CD14-positive monocyte (primary cell): ENCODE results near the gene NIPAL3. TPM values are rescaled to one million over a fixed set of nuclear protein-coding genes. Genes with fewer than 3 reads are reported as not detected.

Experiments
- DNase-seq, 3 donors: peaks; one replicate each; pipeline ENCODE4 v3.0.0-alpha.2; 2011 to 2022
- H2AFZ ChIP-seq: 2 replicates; pipeline ENCODE4 v1.6.0; 2012; ENCODE audit warnings: mild to moderate bottlenecking, low read depth, low read length, inconsistent platforms; ENCODE audit not compliant: insufficient read depth, poor library complexity, severe bottlenecking
- H3K27ac ChIP-seq, 2 donors: 1 replicate in 1 of 2; 2 replicates in 1 of 2; pipeline ENCODE4 v1.5.1; 2012 to 2013; ENCODE audit warnings: low read length in 2 of 2, control low read depth in 1 of 2, inconsistent platforms in 1 of 2, low read depth in 1 of 2, mild to moderate bottlenecking in 1 of 2
- H3K27me3 ChIP-seq, 2 donors: one replicate each; pipeline versions ENCODE4 v1.6.0 to v1.6.1; 2011 to 2013; ENCODE audit warnings: low read length in 2 of 2; ENCODE audit not compliant: control insufficient read depth in 2 of 2, insufficient read depth in 2 of 2
- H3K36me3 ChIP-seq, 2 donors: replicated peaks in 1 of 2; 1 replicate in 1 of 2; 2 replicates in 1 of 2; pipeline versions ENCODE4 v1.5.1 to v1.6.1; 2012 to 2013; ENCODE audit warnings: low read length in 2 of 2, control low read depth in 1 of 2, inconsistent platforms in 1 of 2, mild to moderate bottlenecking in 1 of 2; ENCODE audit not compliant: insufficient read depth in 2 of 2, control insufficient read depth in 1 of 2
- H3K4me1 ChIP-seq, 2 donors: 1 replicate in 1 of 2; 2 replicates in 1 of 2; pipeline versions ENCODE4 v1.5.1 to v1.6.1; 2012 to 2013; ENCODE audit warnings: low read length in 2 of 2, control low read depth in 1 of 2, inconsistent platforms in 1 of 2, mild to moderate bottlenecking in 1 of 2, moderate library complexity in 1 of 2; ENCODE audit not compliant: insufficient read depth in 2 of 2, control insufficient read depth in 1 of 2
- H3K4me2 ChIP-seq: replicated peaks from 2 replicates; pipeline ENCODE3; 2012; ENCODE audit warnings: low read length, moderate library complexity, mild to moderate bottlenecking; ENCODE audit not compliant: poor library complexity, severe bottlenecking; ENCODE audit errors: extremely low read depth
- H3K4me3 ChIP-seq, 3 experiments: fragments of 200-600 bp in 1 of 3; sonication (generic) in 1 of 3; replicated peaks in 1 of 3; 1 replicate in 2 of 3; 2 replicates in 1 of 3; pipeline ENCODE4 v1.5.1; 2011 to 2013; ENCODE audit warnings: low read length in 3 of 3, mild to moderate bottlenecking in 3 of 3, control low read depth in 2 of 3, low read depth in 2 of 3, inconsistent platforms in 1 of 3, moderate library complexity in 1 of 3
- H3K79me2 ChIP-seq: 2 replicates; pipeline ENCODE4 v1.6.0; 2012; ENCODE audit warnings: mild to moderate bottlenecking, control low read depth, inconsistent platforms, low read length, moderate library complexity; ENCODE audit not compliant: insufficient read depth
- H3K9ac ChIP-seq: 2 replicates; pipeline ENCODE4 v1.6.0; 2017; ENCODE audit warnings: low read length, mild to moderate bottlenecking; ENCODE audit not compliant: insufficient read depth, poor library complexity, severe bottlenecking
- H3K9me3 ChIP-seq, 2 donors: replicated peaks in 1 of 2; 1 replicate in 1 of 2; 2 replicates in 1 of 2; pipeline versions ENCODE4 v1.5.1 to v1.6.1; 2012 to 2013; ENCODE audit warnings: low read length in 2 of 2, control low read depth in 1 of 2; ENCODE audit not compliant: control insufficient read depth in 1 of 2, insufficient read depth in 1 of 2
- H4K20me1 ChIP-seq: 2 replicates; pipeline ENCODE4 v1.6.0; 2012; ENCODE audit warnings: mild to moderate bottlenecking, low read length, control low read depth, moderate library complexity; ENCODE audit not compliant: insufficient read depth
- H3K27ac Mint-ChIP-seq, 7 donors: one replicate each; pipeline ENCODE4 v1.8.0; 2020; ENCODE audit warnings: mild to moderate bottlenecking in 7 of 7, mixed read lengths in 7 of 7, moderate library complexity in 6 of 7, inconsistent platforms in 2 of 7
- H3K27me3 Mint-ChIP-seq, 3 donors: one replicate each; pipeline ENCODE4 v1.8.0; 2021 to 2022; ENCODE audit warnings: low read depth in 3 of 3, mild to moderate bottlenecking in 3 of 3, mixed read lengths in 3 of 3, moderate library complexity in 3 of 3, inconsistent platforms in 1 of 3
- H3K36me3 Mint-ChIP-seq, 2 donors: one replicate each; pipeline ENCODE4 v1.8.0; 2020; ENCODE audit warnings: mixed read lengths in 2 of 2, inconsistent platforms in 1 of 2, mild to moderate bottlenecking in 1 of 2
- H3K4me1 Mint-ChIP-seq: one replicate; pipeline ENCODE4 v1.8.0; 2020; ENCODE audit warnings: mild to moderate bottlenecking, mixed read lengths
- H3K4me3 Mint-ChIP-seq, 2 donors: one replicate each; pipeline ENCODE4 v1.8.0; 2020; ENCODE audit warnings: mild to moderate bottlenecking in 2 of 2, mixed read lengths in 2 of 2, moderate library complexity in 1 of 2
- H3K9me3 Mint-ChIP-seq, 7 donors: one replicate each; pipeline ENCODE4 v1.8.0; 2020 to 2022; ENCODE audit warnings: mixed read lengths in 7 of 7, mild to moderate bottlenecking in 6 of 7, moderate library complexity in 6 of 7, inconsistent platforms in 2 of 7
- WGBS: methylation state at CpG from one replicate; pipeline ENCODE4 v1.1.5; 2013; ENCODE audit warnings: missing lambda C conversion rate; ENCODE audit not compliant: insufficient coverage; 5-methylcytosine and 5-hydroxymethylcytosine counted together
- intact Hi-C, 2 donors: fragments of 100-400 bp; cut with micrococcal nuclease; formaldehyde crosslinking; loops; one replicate each; pipeline versions ENCODE4 v1.15.0 to v1.15.1; 2023
- polyA plus RNA-seq, 3 donors: library from polyadenylated mRNA; depleted of rRNA in 1 of 3; unstranded in 2 of 3; stranded (reverse) in 1 of 3; fragments of 300-500 nt in 2 of 3; fragments of >200 nt in 1 of 3; fragmentation: Illumina TruSeq in 2 of 3; gene quantifications; 1 replicate in 2 of 3; 2 replicates in 1 of 3; pipeline ENCODE4 v1.2.3, GENCODE V29; 2012 to 2021
- TF ChIP-seq, protein P1 (sequence below): fragments of 200-600 bp; IDR thresholded peaks from one replicate; pipeline ENCODE4 v1.8.0; 2022; ENCODE audit warnings: antibody characterized with exemption, mild to moderate bottlenecking

The NIPAL3 gene
- polyA plus RNA-seq, 3 donors: 5.9 to 9.6 (median 6.6) TPM

DNA sequence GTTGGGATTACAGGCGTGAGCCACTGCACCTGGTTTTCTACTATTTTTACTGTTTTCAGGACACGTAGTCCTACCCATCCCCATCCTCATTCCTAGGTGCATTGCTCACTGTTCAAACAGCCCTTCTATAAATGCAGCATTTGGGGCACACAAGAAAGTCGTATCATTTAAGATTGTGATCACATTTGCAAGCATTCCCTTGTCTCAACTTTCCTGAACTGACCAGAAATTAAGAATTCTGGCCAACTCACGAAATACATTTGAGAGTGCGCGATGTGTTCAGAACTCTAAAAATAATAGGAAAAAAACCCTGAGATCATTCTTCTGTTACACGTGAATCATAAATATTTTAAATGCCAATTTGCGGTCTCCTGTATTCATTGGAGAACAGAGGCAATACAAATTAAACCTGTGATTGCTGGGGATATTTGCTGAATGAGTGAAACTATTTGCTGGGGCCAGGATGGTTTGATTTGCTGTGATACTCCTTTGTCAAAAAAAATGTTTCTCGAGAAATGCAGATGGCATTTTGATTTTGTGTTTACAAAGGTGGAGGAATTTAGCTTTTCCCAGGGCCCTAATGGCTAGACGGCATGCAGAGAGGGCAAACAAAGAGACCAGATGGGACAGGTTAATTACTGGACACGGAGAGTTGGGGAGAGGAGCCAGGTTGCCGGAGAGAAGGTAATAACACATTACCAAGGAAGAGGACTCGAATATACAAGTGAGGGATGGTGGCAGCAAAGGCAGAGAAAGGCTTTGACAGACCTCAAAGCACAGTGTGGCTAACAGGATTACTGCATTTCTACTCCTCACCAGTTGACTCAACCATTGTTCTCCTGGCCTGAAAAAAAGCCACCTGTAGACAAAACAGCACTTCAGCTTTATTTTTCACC lies 40.5 kb upstream of the NIPAL3 start:
- peaks cover 0 to 3% (median 1%) of the 10 kb centered on the region in 3 donors for H3K27me3 Mint-ChIP-seq
- DNase-seq: no peak
- no peaks in the 10 kb centered on the region for H3K9me3 Mint-ChIP-seq
- Histone ChIP-seq H3K4me2 (no peak overlapping the region), H4K20me1 (no peaks in the 10 kb centered on the region), H3K9me3 (no peaks in the 10 kb centered on the region), H3K4me3 (no peak overlapping the region), H3K79me2 (no peaks in the 10 kb centered on the region), H3K27me3 (no peaks in the 10 kb centered on the region), H3K27ac (no peak overlapping the region), H2AFZ (no peak overlapping the region), H3K36me3 (no peaks in the 10 kb centered on the region), H3K9ac (no peak overlapping the region), H3K4me1 (no peaks in the 10 kb centered on the region)
- intact Hi-C loops: no loop called here
- H3K4me3 Mint-ChIP-seq: no peak overlapping the region
- H3K27ac Mint-ChIP-seq: no peak overlapping the region
- TF ChIP-seq, protein P1, sequence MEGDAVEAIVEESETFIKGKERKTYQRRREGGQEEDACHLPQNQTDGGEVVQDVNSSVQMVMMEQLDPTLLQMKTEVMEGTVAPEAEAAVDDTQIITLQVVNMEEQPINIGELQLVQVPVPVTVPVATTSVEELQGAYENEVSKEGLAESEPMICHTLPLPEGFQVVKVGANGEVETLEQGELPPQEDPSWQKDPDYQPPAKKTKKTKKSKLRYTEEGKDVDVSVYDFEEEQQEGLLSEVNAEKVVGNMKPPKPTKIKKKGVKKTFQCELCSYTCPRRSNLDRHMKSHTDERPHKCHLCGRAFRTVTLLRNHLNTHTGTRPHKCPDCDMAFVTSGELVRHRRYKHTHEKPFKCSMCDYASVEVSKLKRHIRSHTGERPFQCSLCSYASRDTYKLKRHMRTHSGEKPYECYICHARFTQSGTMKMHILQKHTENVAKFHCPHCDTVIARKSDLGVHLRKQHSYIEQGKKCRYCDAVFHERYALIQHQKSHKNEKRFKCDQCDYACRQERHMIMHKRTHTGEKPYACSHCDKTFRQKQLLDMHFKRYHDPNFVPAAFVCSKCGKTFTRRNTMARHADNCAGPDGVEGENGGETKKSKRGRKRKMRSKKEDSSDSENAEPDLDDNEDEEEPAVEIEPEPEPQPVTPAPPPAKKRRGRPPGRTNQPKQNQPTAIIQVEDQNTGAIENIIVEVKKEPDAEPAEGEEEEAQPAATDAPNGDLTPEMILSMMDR: no peak
- H3K4me1 Mint-ChIP-seq: peaks cover under 1% of the 10 kb centered on the region
- H3K36me3 Mint-ChIP-seq: peaks cover 0 to 2% of the 10 kb centered on the region in 2 donors
- 96% methylated on average over 7 of the region's 13 CpGs for WGBS

DNA sequence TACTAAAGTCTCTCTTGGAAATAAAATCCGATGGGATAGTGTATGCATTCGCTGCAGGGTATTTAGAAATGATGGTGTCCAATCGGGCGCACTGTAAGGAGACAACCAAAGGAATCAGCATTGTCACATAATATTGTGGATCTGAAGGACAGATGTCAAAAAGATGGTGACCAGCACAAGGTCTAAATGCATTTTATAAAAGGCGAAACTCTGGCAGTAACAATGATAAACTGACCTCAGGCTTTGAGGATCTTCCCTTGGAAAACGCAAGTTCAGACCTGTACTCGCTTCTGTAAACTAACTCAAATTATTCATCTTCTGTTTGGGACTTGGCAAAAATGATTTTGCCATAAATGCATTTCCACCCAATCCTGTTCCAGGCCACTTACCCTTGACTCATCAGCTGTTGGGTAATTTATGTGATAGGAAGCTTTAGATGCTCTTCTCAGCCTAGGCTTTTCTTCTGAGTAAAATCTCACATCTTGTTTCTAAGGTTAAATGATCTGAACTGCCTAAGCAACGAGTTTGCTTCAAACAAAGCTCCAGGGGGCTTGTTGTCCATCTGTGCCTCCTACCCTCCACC lies 35.8 kb upstream of the NIPAL3 start:
- H3K4me1 ChIP-seq: peaks cover 12 to 15% of the 10 kb centered on the region in 2 donors
- no peaks in the 10 kb centered on the region for H3K79me2 ChIP-seq
- no peaks in the 10 kb centered on the region for H3K27me3 ChIP-seq
- no peak overlapping the region for H3K4me3 Mint-ChIP-seq
- H3K9ac ChIP-seq: no peak overlapping the region
- peaks cover 21% of the 10 kb centered on the region for H3K4me1 Mint-ChIP-seq
- H3K4me3 ChIP-seq: no peak overlapping the region
- H2AFZ ChIP-seq: no peak overlapping the region
- no peak overlapping the region for H3K27ac ChIP-seq
- H4K20me1 ChIP-seq: no peaks in the 10 kb centered on the region
- no peaks in the 10 kb centered on the region for H3K36me3 ChIP-seq
- H3K4me2 ChIP-seq: no peak overlapping the region
- 90% methylated on average over 7 of the region's 8 CpGs for WGBS
- DNase-seq: peak in 1 of 3 donors; percentile 20
- intact Hi-C loops: no loop called here
- peaks cover 0 to 6% of the 10 kb centered on the region in 2 donors for H3K36me3 Mint-ChIP-seq
- no peak overlapping the region for H3K27ac Mint-ChIP-seq
- H3K9me3 Mint-ChIP-seq: no peaks in the 10 kb centered on the region
- TF ChIP-seq, protein P1: no peak
- no peaks in the 10 kb centered on the region for H3K9me3 ChIP-seq
- peaks cover 0 to 1% (median 0%) of the 10 kb centered on the region in 3 donors for H3K27me3 Mint-ChIP-seq
